ENCODE measurements around the gene HBB. TPM values are rescaled to one million over a fixed set of nuclear protein-coding genes. Genes with fewer than 3 reads are reported as not detected.

HBB gene
- total RNA-seq, result not detected in 2 replicates

GRCh38 chr11:5226732-5227310 is at the start of gene HBB:
Gene HBB, minus strand, starts transcription at chr11:5227071. Its CDS starts 50 bp downstream, at chr11:5227021.

GRCh38 chr11:5269715-5270147 is 42.9 kb upstream of the HBB start, which contains the start of gene HBE1:
Gene HBE1, minus strand, starts transcription at chr11:5269945. Its CDS starts 55 bp downstream, at chr11:5269890.

GRCh38 chr11:5254646-5255413 is 28.0 kb upstream of the HBB start, which contains the start of gene HBG2:
Gene HBG2, minus strand, starts transcription at chr11:5254781. Its CDS starts 53 bp downstream, at chr11:5254728.

DNA sequence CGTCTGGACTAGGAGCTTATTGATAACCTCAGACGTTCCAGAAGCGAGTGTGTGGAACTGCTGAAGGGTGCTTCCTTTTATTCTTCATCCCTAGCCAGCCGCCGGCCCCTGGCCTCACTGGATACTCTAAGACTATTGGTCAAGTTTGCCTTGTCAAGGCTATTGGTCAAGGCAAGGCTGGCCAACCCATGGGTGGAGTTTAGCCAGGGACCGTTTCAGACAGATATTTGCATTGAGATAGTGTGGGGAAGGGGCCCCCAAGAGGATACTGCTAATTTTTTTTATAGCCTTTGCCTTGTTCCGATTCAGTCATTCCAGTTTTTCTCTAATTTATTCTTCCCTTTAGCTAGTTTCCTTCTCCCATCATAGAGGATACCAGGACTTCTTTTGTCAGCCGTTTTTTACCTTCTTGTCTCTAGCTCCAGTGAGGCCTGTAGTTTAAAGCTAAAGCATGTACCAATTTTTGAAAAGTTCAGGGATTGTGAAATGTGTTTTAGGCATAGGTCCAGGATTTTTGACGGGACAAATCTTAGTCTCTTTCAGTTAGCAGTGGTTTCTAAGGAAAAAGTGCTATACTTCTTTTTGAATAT is 23.0 kb upstream of the HBB start, which contains the start of gene HBG1:
Gene HBG1, minus strand, starts transcription at position 51 of the 590 bp plus-strand sequence. CDS start 53 bp downstream, outside the sequence.

GRCh38 chr11:5234381-5234834 is 7.5 kb upstream of the HBB start, which contains the start of gene HBD:
Gene HBD, minus strand, starts transcription at chr11:5234483. Its CDS starts 50 bp downstream, at chr11:5234433.

DNA sequence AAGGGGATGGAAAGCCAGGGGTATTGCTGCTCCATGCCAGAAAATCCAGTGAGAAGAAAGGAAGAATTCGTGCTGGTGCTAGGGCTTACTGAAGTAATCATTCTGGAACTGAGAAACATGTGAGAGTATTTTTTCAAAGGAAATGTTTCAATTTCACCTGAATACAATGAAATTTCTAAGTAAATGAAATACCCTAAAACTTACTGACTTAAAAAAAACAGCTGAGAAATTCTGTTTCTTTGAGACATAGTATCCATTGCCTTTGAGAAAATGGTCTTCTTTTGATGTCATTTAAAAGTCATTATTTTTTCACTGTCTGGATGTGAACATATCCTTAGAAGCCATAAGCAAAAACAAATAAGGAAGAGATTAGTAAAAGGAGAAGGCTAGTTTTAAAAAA is 26.3 kb downstream of the HBB start, which contains the start of gene OR51V1:
Gene OR51V1, minus strand, starts transcription at position 101 of the 400 bp plus-strand sequence. Its CDS starts 0 bp downstream, at position 101.

Other genes starting within 250 kb of the HBB start
- not detected in 2 replicates for gene OR51L1, start 232.2 kb downstream of the HBB start, total RNA-seq
- gene OR52J3, start 180.5 kb downstream of the HBB start, total RNA-seq, result not detected in 2 replicates
- not detected in 2 replicates for gene OR52E2, start 167.4 kb downstream of the HBB start, total RNA-seq
- gene OR52E1, start 157.5 kb downstream of the HBB start, total RNA-seq, result not detected in 2 replicates
- gene OR52A5, start 88.7 kb downstream of the HBB start, total RNA-seq, result not detected in 2 replicates
- not detected in 2 replicates for gene OR52A1, start 72.3 kb downstream of the HBB start, total RNA-seq
- not detected in 2 replicates for gene OR51V1, start 26.4 kb downstream of the HBB start, total RNA-seq
- not detected in 2 replicates for gene HBD, start 7.4 kb upstream of the HBB start, total RNA-seq
- gene HBG1, start 22.8 kb upstream of the HBB start, total RNA-seq, result not detected in 2 replicates
- not detected in 2 replicates for gene HBG2, start 27.7 kb upstream of the HBB start, total RNA-seq
- not detected in 2 replicates for gene HBE1, start 42.9 kb upstream of the HBB start, total RNA-seq
- not detected in 2 replicates for gene OR51B4, start 74.9 kb upstream of the HBB start, total RNA-seq
- not detected in 2 replicates for gene OR51B2, start 97.2 kb upstream of the HBB start, total RNA-seq
- not detected in 2 replicates for gene OR51B5, start 116.5 kb upstream of the HBB start, total RNA-seq
- not detected in 2 replicates for gene OR51B6, start 124.4 kb upstream of the HBB start, total RNA-seq
- gene OR51M1, start 156.7 kb upstream of the HBB start, total RNA-seq, result not detected in 2 replicates
- gene OR51Q1, start 195.0 kb upstream of the HBB start, total RNA-seq, result not detected in 2 replicates
- not detected in 2 replicates for gene OR51I1, start 214.4 kb upstream of the HBB start, total RNA-seq
- not detected in 2 replicates for gene OR51I2, start 222.3 kb upstream of the HBB start, total RNA-seq